Hepatocyte (in vitro differentiated cells): ENCODE results near the gene CDH4.

ENCODE experiments used
- CTCF ChIP-seq: fragments of 200-600 bp; sonication (generic); IDR thresholded peaks from 2 replicates; pipeline ENCODE4 v1.5.1; 2016; ENCODE audit warnings: antibody characterized with exemption, mild to moderate bottlenecking; ENCODE audit not compliant: poor library complexity
- EZH2 ChIP-seq: fragments of 200-600 bp; sonication (generic); IDR thresholded peaks from 2 replicates; pipeline ENCODE4 v1.6.1; 2016; ENCODE audit warnings: antibody characterized with exemption, mild to moderate bottlenecking, borderline replicate concordance
- EZH2phosphoT487 ChIP-seq: fragments of 200-600 bp; sonication (generic); IDR thresholded peaks from one replicate; pipeline ENCODE4 v1.6.1; 2018; ENCODE audit warnings: antibody characterized with exemption, mild to moderate bottlenecking, low read depth, moderate library complexity; ENCODE audit not compliant: unreplicated experiment, severe bottlenecking

GRCh38 chr20:61657721-61658377 lies 405.8 kb downstream of the CDH4 start:
- TF ChIP-seq CTCF (no peak), EZH2phosphoT487 (no peak), EZH2 (no peak)
